ENCODE data around the gene NOG.

- TF ChIP-seq, protein P1, sequence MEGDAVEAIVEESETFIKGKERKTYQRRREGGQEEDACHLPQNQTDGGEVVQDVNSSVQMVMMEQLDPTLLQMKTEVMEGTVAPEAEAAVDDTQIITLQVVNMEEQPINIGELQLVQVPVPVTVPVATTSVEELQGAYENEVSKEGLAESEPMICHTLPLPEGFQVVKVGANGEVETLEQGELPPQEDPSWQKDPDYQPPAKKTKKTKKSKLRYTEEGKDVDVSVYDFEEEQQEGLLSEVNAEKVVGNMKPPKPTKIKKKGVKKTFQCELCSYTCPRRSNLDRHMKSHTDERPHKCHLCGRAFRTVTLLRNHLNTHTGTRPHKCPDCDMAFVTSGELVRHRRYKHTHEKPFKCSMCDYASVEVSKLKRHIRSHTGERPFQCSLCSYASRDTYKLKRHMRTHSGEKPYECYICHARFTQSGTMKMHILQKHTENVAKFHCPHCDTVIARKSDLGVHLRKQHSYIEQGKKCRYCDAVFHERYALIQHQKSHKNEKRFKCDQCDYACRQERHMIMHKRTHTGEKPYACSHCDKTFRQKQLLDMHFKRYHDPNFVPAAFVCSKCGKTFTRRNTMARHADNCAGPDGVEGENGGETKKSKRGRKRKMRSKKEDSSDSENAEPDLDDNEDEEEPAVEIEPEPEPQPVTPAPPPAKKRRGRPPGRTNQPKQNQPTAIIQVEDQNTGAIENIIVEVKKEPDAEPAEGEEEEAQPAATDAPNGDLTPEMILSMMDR (conservative IDR thresholded peaks at IDR 0.05; ENCODE audit: low read depth, low read length): no peak
- TF ChIP-seq EZH2 (IDR thresholded peaks at IDR 0.05; ENCODE audit: borderline replicate concordance, low read depth, low read length, poor library complexity, severe bottlenecking): no peak
Observed at GRCh38 chr17:56599566-56599965, 6.1 kb downstream of the NOG start.

Measured in A673 (cell line).